SK-N-SH (cell line): ENCODE data around the gene DEFB124. TPM values are rescaled to one million over a fixed set of nuclear protein-coding genes. Genes with fewer than 3 reads are reported as not detected.
A peak's percentile ranks its signal among the peaks of the same experiment; 100 is the strongest.

ENCODE experiments used
- CTCF ChIA-PET: fragments of 300-600, 350-600 bp; formaldehyde crosslinking; extraction: SDS; loops from one replicate; lab custom pipeline; 2021; lab: Yijun Ruan, JAX
- POLR2A ChIA-PET: fragments of 350-600 bp; sonication (Branson Sonifier 250); formaldehyde crosslinking; extraction: SDS; loops from one replicate; lab custom pipeline; 2020; ENCODE audit warnings: antibody characterized with exemption, inconsistent platforms; lab: Yijun Ruan, JAX
- DNase-seq: peaks from one replicate; pipeline ENCODE4 v3.0.0; 2012
- H2AFZ ChIP-seq: fragments of 200-600 bp; sonication (generic); 2 replicates; pipeline ENCODE4 v1.8.1; 2016; ENCODE audit warnings: antibody characterized with exemption, mild to moderate bottlenecking, low read depth
- H3F3A ChIP-seq: fragments of 200-600 bp; sonication (generic); replicated peaks from 2 replicates; pipeline ENCODE3; 2016; ENCODE audit warnings: antibody characterized with exemption, mild to moderate bottlenecking; ENCODE audit not compliant: insufficient read depth
- H3K27ac ChIP-seq, 2 experiments: fragments of 200-500 bp in 1 of 2; fragments of 200-600 bp in 1 of 2; sonication (Bioruptor generic) in 1 of 2; sonication (generic), shearing (Covaris generic) in 1 of 2; 2 replicates each; pipeline versions ENCODE4 v1.5.1 to v1.6.1; 2014 to 2016; ENCODE audit warnings: low read depth in 2 of 2, inconsistent platforms in 1 of 2, low read length in 1 of 2, mild to moderate bottlenecking in 1 of 2, mixed read lengths in 1 of 2
- H3K27me3 ChIP-seq: fragments of 200-600 bp; sonication (generic), shearing (Covaris generic); 2 replicates; pipeline ENCODE4 v1.6.1; 2016; ENCODE audit warnings: mixed run types; ENCODE audit not compliant: insufficient read depth
- H3K36me3 ChIP-seq, 2 experiments: fragments of 200-500 bp in 1 of 2; fragments of 200-600 bp in 1 of 2; sonication (Bioruptor generic) in 1 of 2; sonication (generic) in 1 of 2; replicated peaks in 1 of 2; 2 replicates each; pipeline versions ENCODE3 to v1.5.1; 2014 to 2016; ENCODE audit warnings: low read length in 1 of 2, mild to moderate bottlenecking in 1 of 2; ENCODE audit not compliant: insufficient read depth in 2 of 2, control insufficient read depth in 1 of 2
- H3K4me1 ChIP-seq, 2 experiments: fragments of 200-500 bp in 1 of 2; fragments of 200-600 bp in 1 of 2; sonication (Bioruptor generic) in 1 of 2; sonication (generic), shearing (Covaris generic) in 1 of 2; 2 replicates each; pipeline versions ENCODE4 v1.5.1 to v1.6.1; 2014 to 2016; ENCODE audit warnings: low read depth in 1 of 2, low read length in 1 of 2, mixed run types in 1 of 2; ENCODE audit not compliant: insufficient read depth in 2 of 2, control insufficient read depth in 1 of 2
- H3K4me2 ChIP-seq: fragments of 200-600 bp; sonication (generic), shearing (Covaris generic); 2 replicates; pipeline ENCODE4 v1.6.1; 2017; ENCODE audit warnings: mixed run types
- H3K4me3 ChIP-seq, 2 experiments: fragments of 200-500 bp in 1 of 2; fragments of 200-600 bp in 1 of 2; sonication (Bioruptor generic) in 1 of 2; sonication (generic), shearing (Covaris generic) in 1 of 2; 2 replicates each; pipeline versions ENCODE4 v1.5.1 to v1.8.1; 2014 to 2016; ENCODE audit warnings: low read depth in 2 of 2, inconsistent platforms in 1 of 2, low read length in 1 of 2, mild to moderate bottlenecking in 1 of 2, mixed read lengths in 1 of 2, moderate library complexity in 1 of 2
- H3K79me2 ChIP-seq: fragments of 200-600 bp; sonication (generic); 2 replicates; pipeline ENCODE4 v1.8.1; 2017; ENCODE audit warnings: mild to moderate bottlenecking; ENCODE audit not compliant: insufficient read depth
- H3K9ac ChIP-seq: fragments of 200-600 bp; sonication (generic); 2 replicates; pipeline ENCODE4 v1.6.1; 2017; ENCODE audit warnings: mixed run types
- H3K9me2 ChIP-seq: fragments of 200-600 bp; sonication (generic); 2 replicates; pipeline ENCODE4 v1.6.1; 2017; ENCODE audit warnings: mixed run types
- H3K9me3 ChIP-seq: fragments of 200-600 bp; sonication (generic); 2 replicates; pipeline ENCODE4 v1.6.1; 2017; ENCODE audit warnings: mixed run types, mild to moderate bottlenecking, moderate library complexity
- H4K20me1 ChIP-seq: fragments of 200-600 bp; sonication (generic); 2 replicates; pipeline ENCODE4 v1.6.1; 2017; ENCODE audit warnings: mild to moderate bottlenecking, mixed run types; ENCODE audit not compliant: insufficient read depth
- MEF2A ChIP-seq: IDR thresholded peaks from 2 replicates; pipeline ENCODE4 v1.4.0; 2012; ENCODE audit warnings: low read depth, borderline replicate concordance
- RAD21 ChIP-seq: IDR thresholded peaks from 2 replicates; pipeline ENCODE4 v1.6.1; 2012; ENCODE audit warnings: mild to moderate bottlenecking, low read length
- SIN3A ChIP-seq: IDR thresholded peaks from 2 replicates; pipeline ENCODE4 v1.6.1; 2012; ENCODE audit warnings: low read depth, mild to moderate bottlenecking, low read length, moderate library complexity, borderline replicate concordance
- WGBS: methylation state at CpG from one replicate; pipeline ENCODE4 v1.1.6; 2017; ENCODE audit warnings: low lambda C conversion rate; 5-methylcytosine and 5-hydroxymethylcytosine counted together
- polyA plus RNA-seq, 3 experiments: library from polyadenylated mRNA; depleted of rRNA; stranded (reverse); fragments of >200 nt; gene quantifications; 2 replicates each; pipeline ENCODE4 v1.2.3, GENCODE V29; 2012
- TF ChIP-seq, protein P1 (sequence below): IDR thresholded peaks from 2 replicates; pipeline ENCODE4 v1.4.0; 2012; ENCODE audit warnings: low read depth
- TF ChIP-seq, protein P2 (sequence below): fragments of 200-600 bp; sonication (generic); IDR thresholded peaks from 2 replicates; pipeline ENCODE4 v1.6.1; 2017; ENCODE audit warnings: antibody characterized with exemption, mild to moderate bottlenecking, moderate library complexity

DEFB124 gene
- polyA plus RNA-seq, 1 of the 3 experiments (the other 2 are of a cell fraction) = 0.26 TPM

DNA sequence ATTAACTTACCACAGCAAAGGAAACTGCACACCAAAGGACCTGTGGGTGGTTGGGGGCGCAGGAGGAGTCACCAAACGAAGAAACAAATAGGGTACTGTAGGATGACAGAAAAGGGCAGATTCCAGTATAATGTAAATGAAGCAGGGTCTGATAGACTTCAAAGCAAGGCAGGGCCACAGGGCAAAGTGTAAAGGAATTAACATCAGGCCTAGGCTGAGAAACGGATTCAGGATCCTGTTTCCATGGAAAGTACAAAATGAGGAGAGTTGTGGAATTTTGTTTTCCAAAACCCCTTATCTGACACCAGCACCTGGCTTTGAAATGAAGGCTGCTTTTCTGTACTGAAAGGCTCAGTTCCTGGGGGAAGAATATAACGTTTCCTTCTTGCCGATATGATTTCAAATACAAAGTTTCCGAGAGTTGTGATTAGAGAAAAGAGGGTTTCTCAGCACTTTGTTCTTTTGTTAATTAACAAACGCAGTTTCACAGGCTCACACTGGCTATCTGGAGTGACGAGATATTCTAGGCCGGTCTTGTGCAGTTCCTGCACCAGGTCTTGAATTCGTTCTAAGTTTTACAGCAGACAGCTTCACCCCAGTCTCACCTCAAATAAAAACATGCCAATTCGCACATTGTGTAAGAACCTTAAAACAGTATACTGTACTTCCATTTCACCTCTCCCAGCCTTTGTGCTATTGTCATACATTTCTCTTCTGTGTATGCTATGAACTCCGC, 28.7 kb downstream of the DEFB124 start:
- Histone ChIP-seq H3K9ac (no peak overlapping the region), H3K79me2 (no peaks in the 10 kb centered on the region), H3K27me3 (peaks cover 24% of the 10 kb centered on the region; the same call in 1 of the 2 replicates), H3K9me3 (no peaks in the 10 kb centered on the region), H3F3A (no peaks in the 10 kb centered on the region), H2AFZ (no peak overlapping the region), H3K36me3 (no peaks in the 10 kb centered on the region), H3K4me2 (no peak overlapping the region), H3K4me3 (no peak overlapping the region), H3K27ac (no peak overlapping the region), H3K4me1 (no peaks in the 10 kb centered on the region), H3K9me2 (no peaks in the 10 kb centered on the region), H4K20me1 (no peaks in the 10 kb centered on the region)
- DNase-seq = no peak
- CTCF ChIA-PET = interaction anchor here (1.1 kb wide), 1 partner anchor 57 kb away, joined by 3 read pairs; no protein-coding TSS in a partner anchor
- TF ChIP-seq RAD21 = no peak
- no peak for TF ChIP-seq SIN3A
- TF ChIP-seq MEF2A = no peak
- WGBS = 29% methylated on average over 12 of the region's 12 CpGs
- POLR2A ChIA-PET = no interaction called here

DNA sequence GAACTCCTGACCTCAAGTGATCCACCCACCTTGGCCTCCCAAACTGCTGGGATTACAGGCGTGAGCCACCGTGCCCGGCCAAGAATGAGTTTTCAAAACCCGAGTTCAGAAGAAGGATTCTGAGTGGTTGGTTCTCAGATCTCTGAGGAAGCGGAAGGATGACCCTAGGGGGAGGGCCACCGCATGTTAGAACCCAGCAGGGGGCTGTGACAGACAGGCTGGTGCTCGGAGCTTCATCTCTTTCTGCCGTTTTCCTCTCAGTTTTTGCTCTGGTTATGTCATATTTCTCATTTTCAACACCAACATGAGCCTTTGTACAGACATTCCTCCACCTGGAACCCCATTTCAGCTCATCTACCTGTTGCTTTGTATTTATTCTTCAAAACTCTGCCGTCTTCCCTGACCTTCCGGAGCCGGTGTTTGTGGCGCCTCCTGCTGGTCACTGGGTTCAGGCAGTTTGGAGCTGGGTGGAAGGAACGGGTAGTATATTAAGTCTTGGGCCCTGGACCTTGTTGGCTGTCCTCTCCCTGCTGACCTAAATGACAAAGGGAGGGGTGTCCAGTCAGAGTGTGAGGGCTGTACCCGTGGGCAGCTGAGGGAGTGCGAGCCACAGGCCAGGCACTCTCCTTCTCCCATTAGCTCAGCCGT, 34.8 kb downstream of the DEFB124 start, which contains the start of gene DEFB123:
DEFB123 (plus strand) TSS at position 621 of the 648 bp plus-strand sequence. CDS start 67 bp downstream, outside the sequence.
- CTCF ChIA-PET = interaction anchor here (0.5 to 1.9 kb wide), 6 partner anchors 9 to 63 kb away, joined by 3 to 13 read pairs (median 3); no protein-coding TSS in a partner anchor
- H3F3A ChIP-seq = no peaks in the 10 kb centered on the region
- H3K9me2 ChIP-seq = no peaks in the 10 kb centered on the region
- TF ChIP-seq, protein P1, sequence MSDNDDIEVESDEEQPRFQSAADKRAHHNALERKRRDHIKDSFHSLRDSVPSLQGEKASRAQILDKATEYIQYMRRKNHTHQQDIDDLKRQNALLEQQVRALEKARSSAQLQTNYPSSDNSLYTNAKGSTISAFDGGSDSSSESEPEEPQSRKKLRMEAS = no peak
- TF ChIP-seq, protein P2, sequence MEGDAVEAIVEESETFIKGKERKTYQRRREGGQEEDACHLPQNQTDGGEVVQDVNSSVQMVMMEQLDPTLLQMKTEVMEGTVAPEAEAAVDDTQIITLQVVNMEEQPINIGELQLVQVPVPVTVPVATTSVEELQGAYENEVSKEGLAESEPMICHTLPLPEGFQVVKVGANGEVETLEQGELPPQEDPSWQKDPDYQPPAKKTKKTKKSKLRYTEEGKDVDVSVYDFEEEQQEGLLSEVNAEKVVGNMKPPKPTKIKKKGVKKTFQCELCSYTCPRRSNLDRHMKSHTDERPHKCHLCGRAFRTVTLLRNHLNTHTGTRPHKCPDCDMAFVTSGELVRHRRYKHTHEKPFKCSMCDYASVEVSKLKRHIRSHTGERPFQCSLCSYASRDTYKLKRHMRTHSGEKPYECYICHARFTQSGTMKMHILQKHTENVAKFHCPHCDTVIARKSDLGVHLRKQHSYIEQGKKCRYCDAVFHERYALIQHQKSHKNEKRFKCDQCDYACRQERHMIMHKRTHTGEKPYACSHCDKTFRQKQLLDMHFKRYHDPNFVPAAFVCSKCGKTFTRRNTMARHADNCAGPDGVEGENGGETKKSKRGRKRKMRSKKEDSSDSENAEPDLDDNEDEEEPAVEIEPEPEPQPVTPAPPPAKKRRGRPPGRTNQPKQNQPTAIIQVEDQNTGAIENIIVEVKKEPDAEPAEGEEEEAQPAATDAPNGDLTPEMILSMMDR = peak; percentile 49
- no peak within 1 kb of the TSS for H2AFZ ChIP-seq
- no peak within 1 kb of the TSS for H3K27ac ChIP-seq
- 14% methylated on average over 13 of the region's 16 CpGs for WGBS
- H3K79me2 ChIP-seq = no peaks in the 10 kb centered on the region
- no peaks in the 10 kb centered on the region for H3K36me3 ChIP-seq
- H3K4me3 ChIP-seq = peak within 1 kb of the TSS in 1 of 2 experiments; percentile 16; a peak in 1 of 4 replicates
- POLR2A ChIA-PET = interaction anchor here (0.5 kb wide), 1 partner anchor 134 kb away, joined by 5 read pairs; no protein-coding TSS in a partner anchor
- no peak for DNase-seq
- H3K4me1 ChIP-seq = no peaks in the 10 kb centered on the region
- H3K9me3 ChIP-seq = no peaks in the 10 kb centered on the region
- H3K4me2 ChIP-seq = no peak within 1 kb of the TSS
- no peak within 1 kb of the TSS for H3K9ac ChIP-seq
- peaks cover 48% of the 10 kb centered on the region for H3K27me3 ChIP-seq
- H4K20me1 ChIP-seq = no peaks in the 10 kb centered on the region
